Suprapubic skin (tissue), 4 donors: Measurements from ENCODE around the gene PFN3.

Source experiments
- CTCF ChIP-seq, 2 donors: fragments of 200-600 bp in 1 of 2; fragments of 450-650 bp in 1 of 2; sonication (generic) in 1 of 2; IDR thresholded peaks; one replicate each; pipeline ENCODE4 v1.5.1; 2016 to 2019; ENCODE audit warnings: antibody characterized with exemption in 2 of 2, mild to moderate bottlenecking in 1 of 2, moderate library complexity in 1 of 2
- EP300 ChIP-seq: sonication (generic); formaldehyde crosslinking; IDR thresholded peaks from one replicate; pipeline ENCODE4 v1.6.1; 2017; ENCODE audit warnings: antibody characterized with exemption
- POLR2A ChIP-seq, 2 donors: fragments of 450-650 bp; IDR thresholded peaks; one replicate each; pipeline ENCODE4 v1.6.1; 2017; ENCODE audit warnings: antibody characterized with exemption in 2 of 2, mild to moderate bottlenecking in 2 of 2, moderate library complexity in 2 of 2
- POLR2AphosphoS5 ChIP-seq, 3 donors: sonication (generic); formaldehyde crosslinking; IDR thresholded peaks; one replicate each; pipeline ENCODE4 v1.6.1; 2017; ENCODE audit warnings: antibody characterized with exemption in 3 of 3

DNA sequence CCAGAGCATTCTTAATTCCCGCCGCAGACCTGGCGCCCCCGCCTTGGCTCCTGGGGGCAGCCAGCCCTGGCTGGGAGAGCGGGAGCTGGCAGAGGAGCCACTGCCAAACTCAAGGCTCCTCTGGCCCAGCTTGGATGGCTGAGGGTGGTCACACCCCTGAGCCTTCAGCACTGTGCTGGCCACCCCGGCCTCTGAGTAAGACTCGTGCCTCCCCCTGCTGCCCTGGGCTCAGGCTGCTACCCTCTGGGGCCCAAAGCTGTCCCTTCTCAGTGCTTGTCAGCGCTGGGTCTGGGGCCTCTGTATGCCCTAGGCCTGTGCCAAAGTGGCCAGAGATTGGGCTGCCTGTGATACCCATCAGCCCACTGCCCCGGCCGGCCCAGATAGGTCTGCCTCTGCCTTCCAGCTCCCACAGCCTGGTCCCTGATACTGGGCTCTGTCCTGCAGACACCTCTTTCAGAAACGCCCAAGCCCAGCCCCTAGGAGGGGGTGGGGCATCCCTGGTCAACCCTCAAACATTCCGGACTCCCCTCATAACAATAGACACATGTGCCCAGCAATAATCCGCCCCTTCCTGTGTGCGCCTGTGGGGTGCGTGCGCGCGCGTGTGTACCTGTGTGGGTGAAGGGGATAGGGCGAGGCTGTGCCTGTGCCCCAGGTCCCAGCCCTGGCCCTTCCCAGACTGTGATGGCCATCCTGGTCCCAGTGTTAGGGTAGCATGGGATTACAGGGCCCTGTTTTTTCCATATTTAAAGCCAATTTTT, 41.8 kb upstream of the PFN3 start:
- TF ChIP-seq POLR2A (IDR thresholded peaks at IDR 0.05) (no peak), CTCF (IDR thresholded peaks at IDR 0.05) (no peak), POLR2AphosphoS5 (IDR thresholded peaks at IDR 0.05) (no peak), EP300 (no peak)
